Fibroblast of the aortic adventitia (primary cell): Measurements from ENCODE around the gene ZMIZ1. TPM values are rescaled to one million over a fixed set of nuclear protein-coding genes. Genes with fewer than 3 reads are reported as not detected.
"Not testable (repeated sequence)": the region's sequence is repeated elsewhere in the genome, so short reads cannot be mapped to it uniquely, and the experiment has no call there.

Source experiments
- DNase-seq: peaks from one replicate; pipeline ENCODE4 v3.0.0-alpha.2; 2010; ENCODE audit warnings: low read depth
- H3K4me3 ChIP-seq: 2 replicates; pipeline ENCODE4 v1.5.1; 2011; ENCODE audit warnings: low read depth, mild to moderate bottlenecking, control low read depth, low read length, moderate library complexity
- CTCF ChIP-seq: IDR thresholded peaks from 2 replicates; pipeline ENCODE4 v1.5.1; 2011; ENCODE audit warnings: mild to moderate bottlenecking, low read length, control low read depth, inconsistent platforms; ENCODE audit not compliant: insufficient read depth
- total RNA-seq: library from RNA; depleted of rRNA; stranded (reverse); fragments of >200 nt; gene quantifications from 2 replicates; pipeline ENCODE4 v1.2.3, GENCODE V29; 2012; ENCODE audit warnings: low replicate concordance

ZMIZ1 gene
- total RNA-seq, 1 donor, result 28.1 TPM

DNA sequence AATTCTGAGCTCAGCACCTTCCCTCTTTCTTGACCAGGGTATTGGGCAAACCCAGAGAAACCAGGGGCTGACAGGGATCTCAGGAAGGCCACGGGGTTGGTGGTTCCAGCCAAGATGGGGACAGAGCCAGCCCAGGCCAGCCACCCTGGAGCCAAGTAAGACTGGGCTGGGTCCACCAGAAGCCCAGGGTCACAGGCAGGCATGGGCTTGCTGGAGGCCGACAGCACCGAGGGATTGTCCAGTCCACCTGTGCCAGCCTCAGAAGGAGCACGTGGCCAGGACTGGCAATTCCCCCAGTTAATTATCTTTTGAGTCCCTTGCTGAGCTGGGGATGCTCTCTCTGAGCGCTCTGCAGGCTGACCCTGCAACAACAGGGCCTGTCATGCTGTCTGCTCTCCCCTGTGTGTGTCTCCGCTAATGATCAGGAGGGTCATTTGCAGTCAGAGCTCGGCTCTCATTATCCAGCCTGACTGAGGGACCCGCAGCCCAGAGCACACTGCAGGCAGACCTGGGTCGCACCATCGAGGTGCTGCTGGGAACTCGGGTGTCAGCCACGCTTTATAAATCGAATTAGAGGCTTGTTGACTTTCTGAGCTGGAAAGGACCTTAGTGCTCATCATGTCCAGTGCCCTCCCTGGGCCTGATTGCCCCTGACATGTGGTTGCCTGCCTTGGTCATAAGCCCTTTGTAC, 209.0 kb downstream of the ZMIZ1 start:
- H3K4me3 ChIP-seq, result no peak overlapping the region
- TF ChIP-seq CTCF, result no peak
- no peak for DNase-seq

GRCh38 chr10:79279047-79279446, 210.3 kb downstream of the ZMIZ1 start:
- not testable (repeated sequence) for H3K4me3 ChIP-seq, DNase-seq

DNA sequence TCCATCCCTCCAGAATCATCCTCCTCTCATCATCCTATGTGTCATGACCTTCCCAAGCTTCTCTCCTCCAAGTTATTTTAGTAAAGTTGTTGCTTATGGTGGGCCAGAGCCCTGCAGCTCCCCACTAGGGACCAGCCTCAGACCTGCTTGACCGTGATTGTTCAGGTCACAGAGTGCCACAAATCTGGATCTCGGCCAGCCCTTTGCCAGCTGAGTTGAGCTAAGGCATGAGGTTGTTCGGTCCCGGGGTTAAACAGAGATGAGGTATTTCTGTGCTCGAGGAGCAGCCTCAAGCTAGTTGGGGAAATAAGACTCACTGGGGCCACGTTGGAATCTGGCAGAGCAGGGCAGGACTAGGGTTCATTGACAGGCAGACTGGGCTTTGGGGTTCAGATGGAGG, 212.2 kb downstream of the ZMIZ1 start:
- TF ChIP-seq CTCF, result no peak
- no peak for DNase-seq
- H3K4me3 ChIP-seq, result no peak overlapping the region

GRCh38 chr10:79282388-79282787, 213.6 kb downstream of the ZMIZ1 start:
- H3K4me3 ChIP-seq, result no peak overlapping the region
- DNase-seq, result no peak
- TF ChIP-seq CTCF, result no peak

GRCh38 chr10:79283616-79284015, 214.8 kb downstream of the ZMIZ1 start:
- no peak overlapping the region for H3K4me3 ChIP-seq
- TF ChIP-seq CTCF, result no peak
- no peak for DNase-seq

DNA sequence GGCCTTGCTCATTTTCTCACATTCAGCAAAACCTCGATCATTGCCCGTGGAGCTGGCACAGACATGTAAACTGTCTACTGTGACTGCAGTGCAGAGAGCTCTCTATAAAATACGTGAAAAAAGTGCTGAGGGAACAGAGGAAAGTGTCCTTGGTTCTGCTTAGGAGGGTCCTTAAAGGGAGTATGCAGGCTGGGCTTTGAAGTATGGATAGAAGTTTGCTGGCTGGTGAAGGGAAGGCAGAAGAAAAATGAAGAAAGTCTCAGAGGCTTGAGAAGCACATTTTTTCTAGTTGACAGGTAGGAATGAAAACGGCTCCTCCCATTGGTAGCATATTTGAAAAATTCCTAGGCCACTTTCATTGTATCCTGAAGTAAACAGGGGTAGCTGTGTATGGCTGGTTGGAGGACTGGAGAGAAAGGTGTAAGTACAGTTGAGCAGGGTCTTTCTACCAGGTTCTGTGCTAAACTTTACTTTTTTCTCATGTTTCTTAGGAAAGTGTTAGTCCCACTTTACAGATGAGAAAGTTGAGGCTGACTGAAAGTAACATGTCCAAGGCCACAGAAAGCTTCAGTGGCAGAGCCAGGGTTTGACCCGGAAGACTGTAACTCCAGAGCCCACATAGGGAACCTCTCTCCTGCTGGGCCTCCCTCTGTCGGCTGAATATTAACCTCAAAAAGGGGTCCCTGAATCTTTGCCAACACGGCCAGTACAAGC, 215.5 kb downstream of the ZMIZ1 start:
- TF ChIP-seq CTCF, result no peak
- no peak overlapping the region for H3K4me3 ChIP-seq
- DNase-seq, result no peak

- no peak for TF ChIP-seq CTCF
- no peak for DNase-seq
- H3K4me3 ChIP-seq, result no peak overlapping the region
Observed at GRCh38 chr10:79285315-79286197, 216.8 kb downstream of the ZMIZ1 start.
